Measurements from ENCODE around the gene PRM1.
"Not testable (repeated sequence)": the region's sequence is repeated elsewhere in the genome, so short reads cannot be mapped to it uniquely, and the experiment has no call there.

The PRM1 gene

GRCh38 chr16:11292076-11292748 is 11.1 kb upstream of the PRM1 start:
- ChIA-PET CTCF (interaction anchor here (1.3 kb wide), 1 partner anchor 33 kb away, joined by 3 read pairs; no protein-coding TSS in a partner anchor), POLR2A (interaction anchor here (1.4 kb wide), 1 partner anchor 37 kb away, joined by 3 read pairs; no protein-coding TSS in a partner anchor)
- no peak for DNase-seq (ENCODE audit: extremely low spot score)
- no peak for TF ChIP-seq CTCF (IDR thresholded peaks at IDR 0.05; ENCODE audit: control extremely low read depth, extremely low read depth, low read depth, missing control alignments)

GRCh38 chr16:11291091-11291703 is 10.1 kb upstream of the PRM1 start:
- ChIA-PET CTCF (interaction anchor here (1.0 to 1.3 kb wide), 2 partner anchors 18 to 32 kb away, joined by 3 read pairs; partner anchors contain the start of gene PRM3), POLR2A (interaction anchor here (1.4 kb wide), 1 partner anchor 36 kb away, joined by 3 read pairs; no protein-coding TSS in a partner anchor)
- TF ChIP-seq CTCF (IDR thresholded peaks at IDR 0.05; ENCODE audit: control extremely low read depth, extremely low read depth, low read depth, missing control alignments) = no peak
- no peak for DNase-seq (ENCODE audit: extremely low spot score)

DNA sequence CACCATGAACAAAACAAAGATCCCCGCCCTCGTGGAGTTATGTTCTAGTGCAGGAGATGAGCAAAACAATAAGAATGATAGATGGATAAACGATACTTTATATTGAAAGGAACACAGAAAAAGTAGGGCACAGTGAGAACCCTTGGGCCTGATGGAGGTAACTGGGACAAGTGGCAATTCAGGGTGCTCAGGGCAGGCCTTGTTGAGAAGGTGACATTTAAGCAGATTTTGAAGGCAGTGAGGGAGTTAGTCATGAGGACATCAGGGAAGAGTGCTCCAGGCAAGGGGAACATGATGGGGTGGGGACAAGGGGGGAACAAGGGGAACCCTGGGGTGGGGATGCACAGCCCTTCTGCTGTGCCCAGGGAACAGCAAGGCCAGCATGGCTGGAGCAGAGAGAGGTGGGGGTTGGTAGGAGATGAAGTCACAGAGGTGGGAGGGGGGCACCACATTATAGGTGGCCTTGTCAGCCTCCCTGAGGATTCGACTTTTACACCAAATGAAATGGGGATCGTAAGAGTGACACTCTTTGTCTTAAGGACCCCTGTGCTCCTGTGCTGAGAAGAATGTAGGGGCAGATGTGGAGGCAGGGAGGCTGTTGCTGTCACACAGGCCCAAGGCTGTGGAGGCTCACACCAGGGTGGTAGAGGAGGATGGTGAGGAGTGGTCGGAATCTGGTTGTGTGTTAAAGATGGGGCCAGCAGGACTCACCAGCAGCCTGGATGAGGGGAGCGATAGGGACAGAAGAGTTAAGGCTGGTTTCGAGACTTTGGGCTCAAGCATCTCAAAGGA is 9.2 kb upstream of the PRM1 start:
- ChIA-PET CTCF (interaction anchor here (1.0 kb wide), 1 partner anchor 17 kb away, joined by 3 read pairs; the partner anchor contains the start of gene PRM3), POLR2A (interaction anchor here (1.4 kb wide), 1 partner anchor 35 kb away, joined by 3 read pairs; no protein-coding TSS in a partner anchor)
- no peak for TF ChIP-seq CTCF (IDR thresholded peaks at IDR 0.05; ENCODE audit: control extremely low read depth, extremely low read depth, low read depth, missing control alignments)

GRCh38 chr16:11289696-11290095 is 8.6 kb upstream of the PRM1 start:
- POLR2A ChIA-PET; DNase-seq (ENCODE audit: extremely low spot score): not testable (repeated sequence)
- CTCF ChIA-PET = interaction anchor here (1.2 kb wide), 1 partner anchor 9 kb away, joined by 4 read pairs; no protein-coding TSS in a partner anchor

More for the DNA sequence above, 9.2 kb upstream of the PRM1 start:
- no peak for DNase-seq (ENCODE audit: extremely low spot score)

GRCh38 chr16:11289202-11289601 is 8.1 kb upstream of the PRM1 start:
- DNase-seq (ENCODE audit: extremely low spot score) = no peak
- no peak for TF ChIP-seq CTCF (IDR thresholded peaks at IDR 0.05; ENCODE audit: control extremely low read depth, extremely low read depth, low read depth, missing control alignments)
- POLR2A ChIA-PET = no interaction called here
- CTCF ChIA-PET = interaction anchor here (1.1 to 1.2 kb wide), 2 partner anchors 9 to 18 kb away, joined by 3 to 4 read pairs; no protein-coding TSS in a partner anchor

DNA sequence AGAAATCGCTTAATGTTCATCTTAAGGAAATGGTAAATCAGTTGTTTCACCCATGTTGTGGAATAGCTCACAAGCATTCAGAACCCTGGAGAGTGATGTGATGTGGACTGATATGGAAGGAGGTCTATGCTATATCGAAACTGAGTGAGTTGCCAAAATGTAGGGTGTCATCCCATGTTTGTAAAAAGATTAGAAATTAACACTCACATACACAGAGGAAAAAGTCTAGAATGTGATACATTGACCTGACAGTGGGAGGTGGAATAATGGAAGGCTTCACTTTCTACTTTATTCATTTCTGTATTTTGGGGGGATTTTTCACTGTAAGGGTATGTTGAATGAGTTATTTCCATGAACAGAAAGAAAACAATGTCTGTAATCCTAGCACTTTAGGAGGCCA is 4.7 kb upstream of the PRM1 start:
- TF ChIP-seq CTCF (IDR thresholded peaks at IDR 0.05; ENCODE audit: control extremely low read depth, extremely low read depth, low read depth, missing control alignments) = no peak
- POLR2A ChIA-PET = no interaction called here
- no peak for DNase-seq (ENCODE audit: extremely low spot score)
- CTCF ChIA-PET = interaction anchor here (0.6 to 1.4 kb wide), 2 partner anchors 22 to 30 kb away, joined by 3 to 4 read pairs; partner anchors contain the start of gene SOCS1

Measured in GM10248 (cell line).